GM12874 (cell line): ENCODE measurements around the gene SLC25A25.

ENCODE experiments used
- TF ChIP-seq, protein P1 (sequence below): IDR thresholded peaks from 2 replicates; pipeline ENCODE4 v1.5.1; 2011; ENCODE audit warnings: low read depth, mild to moderate bottlenecking, control low read depth, low read length, moderate library complexity; ENCODE audit not compliant: insufficient read depth

Gene SLC25A25

DNA sequence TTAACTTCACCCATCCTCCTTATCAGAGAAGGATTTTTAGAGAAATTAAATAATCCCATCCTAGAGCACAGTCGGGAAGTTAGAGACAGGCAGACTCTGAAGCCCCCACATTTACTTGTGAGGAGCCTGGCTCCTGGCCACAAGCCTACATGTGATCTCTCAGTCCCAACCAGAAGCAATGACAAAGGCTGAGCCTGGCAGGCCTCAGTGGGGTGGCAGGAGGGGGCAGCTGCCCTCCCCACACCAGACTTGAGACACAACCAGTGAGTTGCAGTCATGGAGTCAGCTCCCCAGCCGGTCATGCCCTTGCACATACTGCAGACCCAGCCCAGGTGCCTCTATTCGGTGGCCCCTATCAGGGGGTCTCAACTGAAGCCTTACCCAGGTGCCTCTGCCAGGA, 11.9 kb upstream of the SLC25A25 start:
- TF ChIP-seq, protein P1, sequence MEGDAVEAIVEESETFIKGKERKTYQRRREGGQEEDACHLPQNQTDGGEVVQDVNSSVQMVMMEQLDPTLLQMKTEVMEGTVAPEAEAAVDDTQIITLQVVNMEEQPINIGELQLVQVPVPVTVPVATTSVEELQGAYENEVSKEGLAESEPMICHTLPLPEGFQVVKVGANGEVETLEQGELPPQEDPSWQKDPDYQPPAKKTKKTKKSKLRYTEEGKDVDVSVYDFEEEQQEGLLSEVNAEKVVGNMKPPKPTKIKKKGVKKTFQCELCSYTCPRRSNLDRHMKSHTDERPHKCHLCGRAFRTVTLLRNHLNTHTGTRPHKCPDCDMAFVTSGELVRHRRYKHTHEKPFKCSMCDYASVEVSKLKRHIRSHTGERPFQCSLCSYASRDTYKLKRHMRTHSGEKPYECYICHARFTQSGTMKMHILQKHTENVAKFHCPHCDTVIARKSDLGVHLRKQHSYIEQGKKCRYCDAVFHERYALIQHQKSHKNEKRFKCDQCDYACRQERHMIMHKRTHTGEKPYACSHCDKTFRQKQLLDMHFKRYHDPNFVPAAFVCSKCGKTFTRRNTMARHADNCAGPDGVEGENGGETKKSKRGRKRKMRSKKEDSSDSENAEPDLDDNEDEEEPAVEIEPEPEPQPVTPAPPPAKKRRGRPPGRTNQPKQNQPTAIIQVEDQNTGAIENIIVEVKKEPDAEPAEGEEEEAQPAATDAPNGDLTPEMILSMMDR: no peak

DNA sequence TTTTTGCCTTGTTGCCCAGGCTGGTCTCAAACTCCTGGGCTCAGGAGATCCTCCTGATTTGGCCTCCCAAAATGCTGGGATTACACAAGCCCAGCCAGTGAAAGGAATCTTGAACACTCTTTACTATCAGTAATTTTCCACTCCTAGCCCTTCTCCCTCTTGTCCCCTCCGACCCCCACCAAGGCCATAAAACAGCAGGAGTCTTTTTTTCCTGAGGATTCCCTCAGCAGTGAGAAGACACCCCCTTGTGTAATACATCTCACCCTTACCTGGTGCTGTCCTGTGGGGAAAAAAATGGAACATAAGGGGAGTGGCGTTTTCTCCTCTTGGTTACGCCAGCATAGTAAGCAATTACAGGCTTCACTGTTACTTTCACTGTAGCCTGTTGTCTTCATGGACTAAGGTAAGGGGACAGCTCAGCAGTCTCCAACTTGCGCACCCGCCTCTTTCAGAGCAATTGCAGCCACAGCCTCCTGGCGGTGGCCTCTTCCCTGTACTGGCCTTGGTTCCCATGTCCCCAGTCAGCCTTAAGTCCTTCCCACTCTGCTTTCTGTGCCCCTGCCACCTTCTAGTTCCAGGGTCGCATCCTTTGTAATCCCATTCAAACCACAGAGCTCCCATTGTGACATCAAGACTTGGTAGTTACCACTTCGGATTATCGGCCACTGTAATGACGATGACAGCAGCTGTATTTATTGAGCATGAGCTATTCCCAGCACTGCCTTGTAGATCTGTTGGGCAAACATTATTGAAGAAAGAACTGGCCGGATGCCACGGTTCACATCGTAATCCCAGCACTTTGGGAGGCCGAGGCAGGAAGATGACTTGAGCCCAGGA, 10.9 kb upstream of the SLC25A25 start:
- TF ChIP-seq, protein P1: no peak

DNA sequence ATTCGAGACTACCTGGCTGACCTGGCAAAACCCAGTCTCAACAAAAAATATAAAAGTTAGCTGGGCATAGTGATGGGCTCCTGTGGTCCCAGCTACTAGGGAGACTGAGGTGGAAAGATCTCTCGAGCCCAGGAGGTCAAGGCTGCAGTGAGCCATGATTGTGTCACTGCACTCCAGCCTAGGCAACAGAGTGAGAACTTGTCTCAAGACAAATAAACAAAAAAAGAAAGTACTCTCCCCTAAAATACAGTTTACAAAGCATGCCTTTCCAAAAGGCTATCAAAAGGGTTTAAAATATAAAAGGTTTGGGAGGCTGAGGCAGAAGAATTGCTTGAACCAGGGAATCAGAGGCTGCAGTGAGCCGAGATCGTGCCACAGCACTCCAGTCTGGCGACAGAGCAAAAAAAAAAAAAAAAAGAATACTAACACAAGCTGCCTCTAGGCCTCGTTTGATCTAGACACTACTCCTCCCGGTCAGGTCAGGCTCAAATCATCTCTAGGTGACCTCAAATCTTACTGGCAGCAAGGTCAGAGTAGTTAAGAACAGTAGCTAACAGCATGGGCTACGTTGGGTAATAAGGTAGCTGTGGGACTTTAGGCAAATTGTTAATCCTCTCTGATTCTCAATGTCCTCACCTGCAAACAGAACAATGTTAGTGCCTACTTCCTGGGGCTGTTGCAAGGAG, 10.2 kb upstream of the SLC25A25 start:
- TF ChIP-seq, protein P1: no peak

DNA sequence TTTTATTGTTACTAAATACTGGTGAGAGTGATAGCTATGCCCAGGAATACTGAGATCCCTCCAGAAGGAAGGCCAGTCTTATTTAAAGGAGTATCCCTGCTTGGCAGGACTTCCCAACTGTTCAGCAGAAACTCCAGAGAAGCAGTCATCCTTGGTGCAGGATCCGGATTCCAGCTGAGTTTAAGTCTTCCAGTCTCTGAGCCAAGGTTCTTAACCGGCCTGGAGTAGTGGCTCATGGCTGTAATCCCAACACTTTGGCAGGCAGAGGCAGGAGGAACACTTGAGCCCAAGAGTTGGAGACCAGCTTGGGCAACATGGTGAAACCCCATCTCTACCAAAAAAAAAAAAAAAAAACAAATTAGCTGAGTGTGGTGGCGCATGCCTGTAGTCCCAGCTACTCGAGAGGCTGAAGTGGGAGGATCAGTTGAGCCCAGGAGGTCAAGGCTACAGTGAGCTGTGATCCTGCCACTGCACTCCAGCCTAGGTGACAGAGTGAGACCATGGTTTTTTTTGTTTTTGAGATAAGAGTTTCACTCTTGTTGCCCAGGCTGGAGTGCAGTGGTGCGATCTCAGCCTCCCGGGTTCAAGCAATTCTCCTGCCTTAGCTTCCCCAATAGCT, 8.6 kb upstream of the SLC25A25 start:
- TF ChIP-seq, protein P1: no peak

DNA sequence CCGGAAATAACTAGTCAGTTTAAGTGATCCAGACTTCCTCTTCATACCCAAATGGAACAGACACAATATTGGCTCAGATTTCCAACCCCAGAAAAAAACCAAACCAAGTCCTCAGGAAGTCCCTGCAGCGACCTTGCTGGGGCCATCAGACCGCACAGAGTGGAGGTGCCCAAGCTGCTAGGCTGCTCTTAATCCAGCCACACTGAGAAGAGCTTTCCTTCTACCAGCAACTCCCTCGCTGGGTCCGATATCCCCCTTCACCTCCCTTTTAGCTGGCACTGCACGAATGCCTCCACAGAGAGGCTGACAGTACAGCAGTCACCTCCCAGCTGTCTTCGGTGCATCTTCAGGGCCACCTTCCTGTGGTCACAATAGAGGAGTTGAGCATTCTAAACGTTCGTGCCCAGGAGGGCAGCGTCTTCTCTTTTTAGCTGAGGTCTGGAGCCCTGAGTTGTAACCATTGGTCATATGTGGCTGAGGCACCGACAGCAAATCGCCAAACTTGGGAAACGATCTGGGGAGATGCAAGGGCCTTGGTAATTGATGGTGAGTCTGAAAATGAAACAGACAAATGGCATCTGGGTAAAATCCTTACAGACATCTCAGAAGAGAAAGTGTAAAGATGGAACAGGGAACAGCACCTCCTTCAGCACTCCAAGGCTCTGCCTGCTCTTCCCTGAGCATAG, 6.6 kb upstream of the SLC25A25 start:
- TF ChIP-seq, protein P1: no peak

DNA sequence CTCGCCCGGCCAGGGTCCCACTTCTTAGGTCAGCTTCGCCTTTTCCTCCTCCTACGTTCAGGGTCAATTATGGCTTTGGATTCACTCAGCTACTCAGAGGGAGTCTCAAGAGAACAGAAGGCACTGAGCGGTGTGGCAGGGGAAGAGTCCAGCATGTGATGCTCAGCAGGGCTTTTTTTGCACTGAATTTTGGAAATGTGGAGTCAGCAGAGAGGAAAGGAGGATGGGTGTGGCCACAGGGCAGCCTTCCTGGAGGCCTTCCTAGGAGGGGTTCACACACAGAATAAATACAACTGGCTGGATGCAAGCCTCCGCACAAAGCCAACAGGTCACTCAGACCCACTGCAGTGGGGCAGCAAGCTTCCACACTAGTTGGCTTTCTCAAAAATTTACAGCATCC, 5.8 kb upstream of the SLC25A25 start:
- TF ChIP-seq, protein P1: no peak
